GM12891 (cell line): ENCODE results near the gene PRMT7.

Source experiments
- POLR2A ChIP-seq: IDR thresholded peaks from 2 replicates; pipeline ENCODE4 v1.6.1; 2011; ENCODE audit warnings: low read depth, low read length, control low read depth
- POLR2AphosphoS5 ChIP-seq: IDR thresholded peaks from 2 replicates; pipeline ENCODE4 v1.6.1; 2011; ENCODE audit warnings: low read depth, low read length, control low read depth
- TAF1 ChIP-seq: IDR thresholded peaks from 2 replicates; pipeline ENCODE4 v1.6.1; 2011; ENCODE audit warnings: low read depth, low read length, control low read depth

GRCh38 chr16:68369697-68370580 lies 59.1 kb downstream of the PRMT7 start:
- TF ChIP-seq TAF1: no peak
- TF ChIP-seq POLR2A: no peak
- no peak for TF ChIP-seq POLR2AphosphoS5
